GM06990 (cell line): ENCODE results near the gene CBLN3.
A peak's percentile ranks its signal among the peaks of the same experiment; 100 is the strongest.

Experiments used
- DNase-seq: peaks from one replicate; pipeline ENCODE4 v3.0.0-alpha.2; 2011; ENCODE audit not compliant: insufficient read length; ENCODE audit errors: extremely low read depth
- H3K27me3 ChIP-seq: replicated peaks from 2 replicates; pipeline ENCODE4 v1.6.0; 2011; ENCODE audit warnings: low read length; ENCODE audit not compliant: control insufficient read depth, insufficient read depth
- H3K36me3 ChIP-seq: 2 replicates; pipeline ENCODE4 v1.5.1; 2011; ENCODE audit warnings: low read length; ENCODE audit not compliant: control insufficient read depth, insufficient read depth
- H3K4me3 ChIP-seq: replicated peaks from 2 replicates; pipeline ENCODE4 v1.5.1; 2011; ENCODE audit warnings: low read depth, mild to moderate bottlenecking, control low read depth, low read length
- CTCF ChIP-seq: IDR thresholded peaks from 2 replicates; pipeline ENCODE4 v1.5.1; 2011; ENCODE audit warnings: low read length, control low read depth, mild to moderate bottlenecking, inconsistent platforms; ENCODE audit not compliant: insufficient read depth, poor library complexity, severe bottlenecking

Gene CBLN3

DNA sequence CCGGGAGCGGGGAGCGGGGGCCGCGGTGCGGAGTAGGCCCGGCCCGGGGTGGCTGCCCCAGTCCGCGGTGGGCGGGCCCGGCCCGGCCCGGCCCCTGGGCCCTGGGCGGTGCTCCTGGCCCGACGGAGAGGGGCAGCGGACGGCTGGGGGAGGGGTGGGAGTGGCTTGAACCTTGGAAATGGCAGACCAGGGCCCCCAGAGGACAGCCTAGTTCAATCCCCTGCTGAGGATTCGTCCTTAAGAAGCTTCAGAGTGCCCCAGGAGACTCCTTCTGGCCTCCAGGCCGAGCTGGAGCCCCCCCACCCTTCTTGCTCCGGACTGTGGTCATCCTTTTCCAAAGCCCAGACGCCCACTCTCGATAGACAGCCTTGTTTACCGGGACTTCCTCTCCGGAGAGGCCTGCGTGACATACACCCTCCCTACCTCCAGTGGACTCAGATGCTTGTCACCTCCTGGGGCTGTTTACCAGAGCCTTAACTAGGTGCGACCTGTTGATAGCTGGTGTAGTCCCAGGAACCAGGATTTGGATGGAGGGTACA, 744 bp upstream of the CBLN3 start:
- TF ChIP-seq CTCF = no peak
- Histone ChIP-seq H3K27me3 (no peaks in the 10 kb centered on the region), H3K4me3 (peak overlapping the region; percentile 94), H3K36me3 (peaks cover 13% of the 10 kb centered on the region)
- DNase-seq = peak; percentile 80

- DNase-seq = no peak
- peak overlapping the region; percentile 94 for H3K4me3 ChIP-seq
- peaks cover 13% of the 10 kb centered on the region for H3K36me3 ChIP-seq
- no peak for TF ChIP-seq CTCF
- H3K27me3 ChIP-seq = no peaks in the 10 kb centered on the region
Observed at GRCh38 chr14:24428628-24429394, 657 bp downstream of the CBLN3 start.

- peaks cover 10% of the 10 kb centered on the region for H3K36me3 ChIP-seq
- no peaks in the 10 kb centered on the region for H3K27me3 ChIP-seq
- no peak for TF ChIP-seq CTCF
- no peak overlapping the region for H3K4me3 ChIP-seq
- DNase-seq = no peak
Observed at GRCh38 chr14:24427537-24428508, 1.6 kb downstream of the CBLN3 start.

DNA sequence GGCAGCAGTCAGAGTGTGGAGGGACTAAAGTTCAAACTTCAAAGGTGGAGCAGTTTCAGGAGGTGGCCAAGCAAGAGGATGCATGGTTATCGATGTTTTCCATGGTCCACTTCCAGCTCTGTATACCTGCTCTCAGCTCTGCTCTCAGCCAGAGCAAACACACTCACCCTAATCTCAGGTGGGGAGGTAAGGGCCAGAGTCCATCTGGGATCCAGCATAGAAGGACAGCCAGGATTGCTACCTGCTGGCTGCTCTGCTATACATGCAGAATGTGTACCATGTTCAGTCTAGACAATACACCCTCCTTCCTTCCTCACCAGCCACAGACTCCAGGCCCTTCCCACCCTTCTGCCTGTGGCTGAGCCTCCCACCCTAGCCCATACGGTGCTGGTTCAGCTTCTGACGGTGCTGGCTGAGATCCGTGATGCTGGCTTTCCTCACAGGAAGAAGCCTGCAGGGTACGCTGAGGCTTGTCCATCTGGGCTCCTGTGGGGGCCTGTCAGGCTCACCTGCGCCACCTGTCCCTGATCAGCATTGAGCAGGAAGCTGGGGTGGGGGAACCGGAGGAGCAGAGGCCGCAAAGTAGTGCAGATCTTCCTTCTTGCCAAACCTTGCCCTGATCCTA, 2.4 kb downstream of the CBLN3 start:
- peaks cover 2% of the 10 kb centered on the region for H3K36me3 ChIP-seq
- DNase-seq = no peak
- no peak for TF ChIP-seq CTCF
- H3K27me3 ChIP-seq = no peaks in the 10 kb centered on the region
- no peak overlapping the region for H3K4me3 ChIP-seq

- no peak overlapping the region for H3K4me3 ChIP-seq
- no peak for DNase-seq
- H3K36me3 ChIP-seq = no peaks in the 10 kb centered on the region
- no peak for TF ChIP-seq CTCF
- H3K27me3 ChIP-seq = no peaks in the 10 kb centered on the region
Observed at GRCh38 chr14:24426150-24426911, 3.1 kb downstream of the CBLN3 start.
